Left ventricle myocardium inferior (tissue), 1 donor: ENCODE data around the gene RAB6B. TPM values are rescaled to one million over a fixed set of nuclear protein-coding genes. Genes with fewer than 3 reads are reported as not detected.

Experiments used
- DNase-seq: peaks from one replicate; pipeline ENCODE4 v3.0.0-alpha.2; 2020
- H3K27ac ChIP-seq: fragments of 200-600 bp; replicated peaks from 2 replicates; pipeline ENCODE4 v1.8.0; 2021
- H3K27me3 ChIP-seq: fragments of 200-600 bp; 2 replicates; pipeline ENCODE4 v1.8.0; 2021; ENCODE audit warnings: low read depth
- H3K36me3 ChIP-seq: fragments of 200-600 bp; 2 replicates; pipeline ENCODE4 v1.8.0; 2021
- H3K4me1 ChIP-seq: fragments of 200-600 bp; 2 replicates; pipeline ENCODE4 v1.8.0; 2021
- H3K4me3 ChIP-seq: fragments of 200-600 bp; 2 replicates; pipeline ENCODE4 v1.8.0; 2021; ENCODE audit warnings: mild to moderate bottlenecking, moderate library complexity
- H3K9me3 ChIP-seq: fragments of 200-600 bp; replicated peaks from 2 replicates; pipeline ENCODE4 v1.8.0; 2021
- CTCF ChIP-seq: fragments of 200-600 bp; IDR thresholded peaks from 2 replicates; pipeline ENCODE4 v1.8.0; 2021; ENCODE audit warnings: antibody characterized with exemption, mild to moderate bottlenecking, borderline replicate concordance
- intact Hi-C: fragments of 100-400 bp; cut with micrococcal nuclease; formaldehyde crosslinking; loops from one replicate; pipeline ENCODE4 v1.11.0; 2022
- total RNA-seq: library from RNA; stranded (reverse); fragmentation: NEBNext Ultra II Directional; extraction: Animal tissue kit (Norgen Biotek cat#: 25700); gene quantifications from one replicate; pipeline ENCODE4 v1.2.1, GENCODE V29; 2021
- donor health status: DM: no; HTN: yes; CAD: no; lungs with severe emphysema.

Gene RAB6B
- total RNA-seq, 1 donor from 2014 or later: 59.1 TPM

DNA sequence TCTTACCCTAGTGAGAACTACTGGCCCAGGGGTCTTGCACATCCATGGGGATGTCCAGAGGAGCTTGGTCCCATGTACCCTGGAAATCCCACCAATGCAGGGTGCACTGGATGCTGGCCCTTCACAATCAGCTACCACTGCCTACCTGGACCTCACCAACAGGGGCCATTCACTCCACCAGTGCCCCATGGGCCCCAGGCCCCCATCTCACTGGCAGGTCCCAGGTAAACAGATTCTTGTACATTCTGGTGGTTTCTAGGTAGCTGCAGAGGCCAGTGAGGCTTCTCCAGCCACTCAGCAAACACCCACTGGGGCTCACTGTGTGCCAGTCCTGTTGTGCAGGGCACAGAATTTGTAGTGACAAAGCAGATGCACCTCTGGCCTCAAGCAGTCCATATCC lies 24.9 kb downstream of the RAB6B start:
- Histone ChIP-seq H3K27ac (no peak overlapping the region), H3K36me3 (no peaks in the 10 kb centered on the region), H3K4me1 (peaks cover 17% of the 10 kb centered on the region), H3K27me3 (no peaks in the 10 kb centered on the region), H3K9me3 (no peaks in the 10 kb centered on the region), H3K4me3 (no peak overlapping the region)
- intact Hi-C loops: no loop called here
- no peak for DNase-seq
- TF ChIP-seq CTCF: no peak

GRCh38 chr3:133869586-133869985 lies 26.1 kb downstream of the RAB6B start:
- Histone ChIP-seq H3K27ac (no peak overlapping the region), H3K36me3 (no peaks in the 10 kb centered on the region), H3K27me3 (no peaks in the 10 kb centered on the region), H3K4me3 (no peak overlapping the region), H3K9me3 (no peaks in the 10 kb centered on the region), H3K4me1 (peaks cover 27% of the 10 kb centered on the region)
- TF ChIP-seq CTCF: no peak
- DNase-seq: no peak
- intact Hi-C loops: no loop called here

DNA sequence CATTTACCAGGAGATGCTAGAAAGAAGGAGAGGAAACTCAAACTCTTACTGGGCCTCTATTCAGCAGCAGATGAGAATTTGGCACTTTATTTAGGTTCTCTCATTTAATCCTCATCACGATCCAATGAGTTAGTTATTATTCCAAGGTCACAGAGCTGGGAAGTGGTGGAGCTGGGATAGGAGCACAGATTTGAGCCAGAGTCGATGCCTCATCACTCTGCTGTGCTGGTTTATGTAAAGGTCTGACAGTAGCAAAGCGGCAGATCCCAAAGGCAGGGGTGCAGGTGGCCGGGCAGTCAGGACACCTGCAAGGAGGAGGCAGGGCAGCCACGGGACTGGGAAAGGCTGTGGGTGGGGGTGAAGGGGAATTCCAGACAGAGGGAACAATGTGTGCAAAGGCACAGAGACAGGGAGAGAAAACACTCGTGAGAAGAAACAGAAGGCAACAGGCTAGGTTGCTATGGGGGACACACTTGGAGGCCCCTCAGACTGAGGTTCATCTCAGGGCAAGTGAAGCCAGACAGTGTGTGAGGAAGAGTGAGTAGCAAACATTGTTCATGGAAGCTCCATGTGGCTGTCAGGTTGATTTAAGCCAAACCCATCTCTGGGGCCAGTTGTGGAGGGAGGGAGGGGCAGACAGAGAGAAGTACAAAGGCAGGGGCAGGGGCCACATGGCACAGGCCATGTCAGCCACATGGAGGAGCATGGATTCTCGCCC lies 26.8 kb downstream of the RAB6B start:
- DNase-seq: no peak
- Histone ChIP-seq H3K27me3 (no peaks in the 10 kb centered on the region), H3K4me3 (no peak overlapping the region), H3K27ac (peak overlapping the region; percentile 35), H3K9me3 (no peaks in the 10 kb centered on the region), H3K36me3 (no peaks in the 10 kb centered on the region), H3K4me1 (peaks cover 32% of the 10 kb centered on the region)
- intact Hi-C loops: no loop called here
- TF ChIP-seq CTCF: no peak

- Histone ChIP-seq H3K9me3 (no peaks in the 10 kb centered on the region), H3K36me3 (no peaks in the 10 kb centered on the region), H3K27me3 (no peaks in the 10 kb centered on the region), H3K4me1 (peaks cover 39% of the 10 kb centered on the region), H3K27ac (peak overlapping the region; percentile 35), H3K4me3 (no peak overlapping the region)
- DNase-seq: no peak
- TF ChIP-seq CTCF: no peak
- intact Hi-C loops: no loop called here
Measured at GRCh38 chr3:133868186-133868585, 27.5 kb downstream of the RAB6B start.

- TF ChIP-seq CTCF: no peak
- no peak for DNase-seq
- Histone ChIP-seq H3K9me3 (no peaks in the 10 kb centered on the region), H3K27ac (no peak overlapping the region), H3K4me1 (peaks cover 44% of the 10 kb centered on the region), H3K4me3 (no peak overlapping the region), H3K27me3 (no peaks in the 10 kb centered on the region), H3K36me3 (no peaks in the 10 kb centered on the region)
- intact Hi-C loops: no loop called here
Measured at GRCh38 chr3:133866141-133866540, 29.5 kb downstream of the RAB6B start.
